ENCODE measurements around the gene SLC16A8.
A peak's percentile ranks its signal among the peaks of the same experiment; 100 is the strongest.

Gene SLC16A8

GRCh38 chr22:38104084-38104483, 20.1 kb upstream of the SLC16A8 start:
- no peak overlapping the region for H3K4me3 ChIP-seq (ENCODE audit: low read depth, low read length)
- peak; percentile 35 for TF ChIP-seq CTCF (IDR thresholded peaks at IDR 0.05; ENCODE audit: insufficient read depth, low read length, missing control alignments)
- ChIA-PET POLR2A (no interaction called here), CTCF (interaction anchor here (0.6 to 7.8 kb wide), 5 partner anchors 9 to 52 kb away, joined by 3 to 87 read pairs (median 4); partner anchors contain the start of gene BAIAP2L2)
- no peak for DNase-seq (ENCODE audit: low read depth, low spot score)

- ChIA-PET CTCF (interaction anchor here (0.7 to 7.8 kb wide), 3 partner anchors 10 to 30 kb away, joined by 3 to 87 read pairs (median 4); partner anchors contain the start of gene BAIAP2L2), POLR2A (no interaction called here)
- no peak for DNase-seq (ENCODE audit: low read depth, low spot score)
- no peak overlapping the region for H3K4me3 ChIP-seq (ENCODE audit: low read depth, low read length)
- TF ChIP-seq CTCF (IDR thresholded peaks at IDR 0.05; ENCODE audit: insufficient read depth, low read length, missing control alignments): no peak
Measured at GRCh38 chr22:38103641-38104040, 19.7 kb upstream of the SLC16A8 start.

GRCh38 chr22:38098410-38099249, 14.6 kb upstream of the SLC16A8 start:
- POLR2A ChIA-PET: interaction anchor here (1.1 kb wide), 1 partner anchor 103 kb away, joined by 3 read pairs; the partner anchor contains the start of gene MAFF
- CTCF ChIA-PET: interaction anchor here (1.1 to 7.8 kb wide), 10 partner anchors 8 to 255 kb away, joined by 3 to 87 read pairs (median 4); partner anchors contain the start of gene BAIAP2L2
- DNase-seq (ENCODE audit: low read depth, low spot score): no peak
- no peak for TF ChIP-seq CTCF (IDR thresholded peaks at IDR 0.05; ENCODE audit: insufficient read depth, low read length, missing control alignments)
- H3K4me3 ChIP-seq (ENCODE audit: low read depth, low read length): no peak overlapping the region

- ChIA-PET POLR2A (interaction anchor here (1.1 kb wide), 1 partner anchor 104 kb away, joined by 3 read pairs; the partner anchor contains the start of gene MAFF), CTCF (interaction anchor here (0.7 to 7.8 kb wide), 10 partner anchors 9 to 256 kb away, joined by 3 to 87 read pairs (median 4); partner anchors contain the start of gene BAIAP2L2)
- no peak for DNase-seq (ENCODE audit: low read depth, low spot score)
- H3K4me3 ChIP-seq (ENCODE audit: low read depth, low read length): no peak overlapping the region
- TF ChIP-seq CTCF (IDR thresholded peaks at IDR 0.05; ENCODE audit: insufficient read depth, low read length, missing control alignments): peak; percentile 63
Measured at GRCh38 chr22:38097557-38098409, 13.8 kb upstream of the SLC16A8 start.

GRCh38 chr22:38097058-38097457, 13.1 kb upstream of the SLC16A8 start:
- no peak overlapping the region for H3K4me3 ChIP-seq (ENCODE audit: low read depth, low read length)
- ChIA-PET CTCF (interaction anchor here (0.8 to 7.8 kb wide), 6 partner anchors 10 to 79 kb away, joined by 3 to 87 read pairs (median 4); partner anchors contain the start of gene BAIAP2L2), POLR2A (no interaction called here)
- TF ChIP-seq CTCF (IDR thresholded peaks at IDR 0.05; ENCODE audit: insufficient read depth, low read length, missing control alignments): no peak
- DNase-seq (ENCODE audit: low read depth, low spot score): no peak
